ENCODE data around the gene SYTL5. TPM values are rescaled to one million over a fixed set of nuclear protein-coding genes. Genes with fewer than 3 reads are reported as not detected.
A peak's percentile ranks its signal among the peaks of the same experiment; 100 is the strongest.
"Not testable (repeated sequence)": the region's sequence is repeated elsewhere in the genome, so short reads cannot be mapped to it uniquely, and the experiment has no call there.

SYTL5 gene
- not detected for total RNA-seq

DNA sequence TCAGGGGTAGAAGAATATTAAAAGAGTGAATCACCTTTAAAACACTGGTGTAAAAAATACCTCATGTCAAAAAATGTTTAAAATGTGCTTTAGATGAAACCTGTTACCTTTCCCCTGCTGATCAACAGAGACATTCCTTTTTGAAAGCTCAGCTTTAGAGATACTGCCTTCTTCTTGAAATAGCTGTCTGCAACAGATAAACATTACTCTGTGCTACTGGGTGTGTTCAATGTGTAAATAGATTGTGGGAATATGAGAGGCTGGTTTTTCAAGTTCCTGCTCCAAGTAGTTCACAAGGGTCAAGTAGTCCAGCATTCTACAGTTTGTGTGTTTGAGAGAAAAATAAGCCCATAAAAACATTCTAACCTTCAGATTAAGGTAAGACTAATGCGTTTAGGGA is at the start of gene SYTL5:
TSS of gene SYTL5 (plus strand) at position 263 of the 400 bp plus-strand sequence. CDS start 27,337 bp downstream, outside the sequence.
- H3K27ac Mint-ChIP-seq = no peak within 1 kb of the TSS
- DNase-seq (ENCODE audit: low spot score in 2 of 2) (no peak), ATAC-seq (no peak)
- H3K9me3 Mint-ChIP-seq = no peaks in the 10 kb centered on the region
- no peaks in the 10 kb centered on the region for H3K36me3 Mint-ChIP-seq

- H3K27ac Mint-ChIP-seq = no peak overlapping the region
Observed at GRCh38 chrX:37958525-37959211, 47.7 kb upstream of the SYTL5 start.

DNA sequence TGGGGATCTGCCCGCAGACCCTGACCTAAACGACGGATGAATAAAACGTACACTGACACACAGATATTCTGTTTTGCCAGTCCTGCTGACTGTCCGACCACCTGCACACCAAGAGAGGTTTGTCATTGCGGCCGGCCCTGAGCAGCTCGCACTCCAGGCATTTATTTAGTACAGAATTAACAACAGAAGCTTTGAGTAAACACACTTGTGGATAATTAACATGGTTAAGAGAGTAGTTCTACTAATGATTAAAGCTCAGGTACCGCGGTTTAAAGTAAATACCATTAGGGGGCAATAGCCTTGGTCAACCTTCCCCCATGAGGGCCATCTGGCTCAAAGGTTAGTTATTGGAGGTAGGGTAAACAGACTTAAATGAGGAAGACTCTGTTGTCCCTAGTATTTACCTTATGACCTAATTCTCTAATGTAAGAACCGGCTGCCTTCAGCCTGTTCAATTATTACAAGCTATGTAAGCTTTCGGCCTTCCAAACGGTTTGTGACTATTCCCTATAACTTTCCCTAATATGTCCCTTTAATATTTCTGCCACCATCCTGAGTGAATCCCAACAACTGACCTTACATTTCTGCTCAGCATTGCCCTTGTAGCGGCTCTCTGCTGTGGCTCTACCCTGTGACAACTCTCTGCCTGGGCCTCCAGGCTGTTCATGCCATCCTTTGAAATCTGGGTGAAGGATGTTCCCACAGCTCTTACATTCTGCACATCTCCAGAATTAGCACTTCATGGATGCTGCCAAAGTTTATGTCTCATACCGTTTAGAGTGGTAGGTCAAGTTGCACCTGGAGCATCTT is 46.9 kb upstream of the SYTL5 start:
- no peak for ATAC-seq
- no peak overlapping the region for H3K27ac Mint-ChIP-seq

More at GRCh38 chrX:37958525-37959211, 47.7 kb upstream of the SYTL5 start:
- DNase-seq (ENCODE audit: low spot score in 2 of 2) (no peak), ATAC-seq (no peak)
- no peaks in the 10 kb centered on the region for H3K36me3 Mint-ChIP-seq
- H3K9me3 Mint-ChIP-seq = no peaks in the 10 kb centered on the region

DNA sequence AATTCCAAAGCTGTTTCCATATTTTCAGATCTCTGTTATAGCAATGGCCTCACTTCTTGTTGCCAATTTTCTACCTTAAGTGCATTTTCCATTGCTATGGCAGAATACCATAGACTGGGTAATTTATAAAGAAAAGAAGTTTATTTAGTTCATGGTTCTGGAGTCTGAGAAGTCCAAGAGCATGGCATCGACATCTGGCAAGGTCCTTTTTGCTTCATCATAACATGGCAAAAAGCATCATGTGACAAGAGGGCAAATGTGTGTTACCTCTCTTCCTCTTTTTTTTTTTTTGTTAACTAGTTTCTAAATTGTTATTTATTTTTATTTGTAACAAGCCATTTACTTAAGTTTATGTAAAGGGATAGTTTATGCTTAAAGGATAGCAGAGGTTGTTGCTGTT is 45.2 kb upstream of the SYTL5 start:
- Mint-ChIP-seq H3K27ac (no peak overlapping the region), H3K9me3 (no peaks in the 10 kb centered on the region), H3K36me3 (no peaks in the 10 kb centered on the region)
- ATAC-seq = no peak
- no peak for DNase-seq (ENCODE audit: low spot score in 2 of 2)

More for the DNA sequence above, 46.9 kb upstream of the SYTL5 start:
- Mint-ChIP-seq H3K9me3 (no peaks in the 10 kb centered on the region), H3K36me3 (no peaks in the 10 kb centered on the region)
- no peak for DNase-seq (ENCODE audit: low spot score in 2 of 2)

GRCh38 chrX:37967714-37968113 is 38.6 kb upstream of the SYTL5 start:
- ATAC-seq (no peak), DNase-seq (ENCODE audit: low spot score in 2 of 2) (no peak)
- peaks cover 0 to 5% of the 10 kb centered on the region in 2 donors for H3K9me3 Mint-ChIP-seq
- no peak overlapping the region for H3K27ac Mint-ChIP-seq
- peaks cover 0 to 5% of the 10 kb centered on the region in 2 donors for H3K36me3 Mint-ChIP-seq

DNA sequence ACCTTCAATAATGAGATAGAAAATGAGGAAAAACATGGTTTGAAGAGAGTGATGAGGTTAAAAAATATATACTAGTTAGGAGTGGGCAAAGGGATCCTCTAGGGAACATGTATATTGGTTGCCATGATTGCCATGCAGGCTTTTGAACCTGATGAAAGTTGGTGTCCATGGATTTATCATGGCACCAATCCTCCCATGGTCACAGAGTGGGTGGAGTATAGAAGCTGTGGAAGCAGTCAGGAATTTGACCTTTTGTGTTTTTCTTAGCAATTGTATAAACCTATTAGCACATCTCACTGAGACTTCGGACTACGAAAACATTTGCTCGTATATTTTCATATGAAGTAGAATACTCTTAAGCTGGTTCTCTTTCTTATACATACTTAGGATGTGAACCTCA is 30.9 kb upstream of the SYTL5 start:
- no peaks in the 10 kb centered on the region for H3K9me3 Mint-ChIP-seq
- ATAC-seq (no peak), DNase-seq (ENCODE audit: low spot score in 2 of 2) (no peak)
- H3K36me3 Mint-ChIP-seq = no peaks in the 10 kb centered on the region
- H3K27ac Mint-ChIP-seq = no peak overlapping the region

DNA sequence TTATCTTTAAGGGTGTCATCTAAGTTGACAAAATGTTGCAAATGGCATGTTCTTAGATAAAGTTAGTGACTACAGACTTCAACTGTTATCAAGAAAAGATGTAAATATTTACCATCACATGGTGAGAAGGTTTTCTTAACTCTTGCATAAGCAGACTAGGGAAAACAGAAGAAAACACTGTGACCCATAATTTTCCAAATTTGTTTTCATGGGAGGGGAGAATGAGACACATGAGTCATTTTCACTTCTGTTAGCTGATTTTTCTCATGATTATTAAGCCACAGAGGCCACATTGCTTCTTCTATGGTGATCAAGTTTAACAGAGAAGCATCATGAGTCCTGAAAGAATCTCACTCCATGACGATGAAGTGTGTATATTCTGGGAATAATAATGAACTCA is 30.2 kb upstream of the SYTL5 start:
- DNase-seq (ENCODE audit: low spot score in 2 of 2) = no peak
- Mint-ChIP-seq H3K27ac (no peak overlapping the region), H3K9me3 (no peaks in the 10 kb centered on the region), H3K36me3 (no peaks in the 10 kb centered on the region)
- ATAC-seq = no peak

DNA sequence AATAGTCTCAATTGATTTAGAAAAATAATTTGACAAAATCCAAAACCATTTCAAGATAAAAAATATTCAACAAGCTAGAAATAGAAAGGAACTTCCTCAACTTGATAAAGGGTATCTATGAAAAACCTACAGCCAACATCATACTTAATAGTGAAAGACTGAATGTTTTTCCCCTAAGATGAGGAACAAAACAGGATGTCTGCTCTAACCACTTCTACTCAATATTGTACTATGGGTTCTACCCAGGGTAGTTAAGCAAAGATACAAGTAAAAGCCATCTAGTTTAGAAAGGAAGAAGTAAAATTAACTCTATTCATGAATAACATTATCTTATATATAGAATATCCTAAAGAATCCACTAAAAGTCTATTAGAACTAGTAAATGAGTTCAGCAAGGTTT is 21.5 kb upstream of the SYTL5 start:
- DNase-seq (ENCODE audit: low spot score in 2 of 2) (no peak), ATAC-seq (peak in 1 of 2 donors; percentile 75)
- Mint-ChIP-seq H3K27ac (no peak overlapping the region), H3K36me3 (no peaks in the 10 kb centered on the region), H3K9me3 (no peaks in the 10 kb centered on the region)

DNA sequence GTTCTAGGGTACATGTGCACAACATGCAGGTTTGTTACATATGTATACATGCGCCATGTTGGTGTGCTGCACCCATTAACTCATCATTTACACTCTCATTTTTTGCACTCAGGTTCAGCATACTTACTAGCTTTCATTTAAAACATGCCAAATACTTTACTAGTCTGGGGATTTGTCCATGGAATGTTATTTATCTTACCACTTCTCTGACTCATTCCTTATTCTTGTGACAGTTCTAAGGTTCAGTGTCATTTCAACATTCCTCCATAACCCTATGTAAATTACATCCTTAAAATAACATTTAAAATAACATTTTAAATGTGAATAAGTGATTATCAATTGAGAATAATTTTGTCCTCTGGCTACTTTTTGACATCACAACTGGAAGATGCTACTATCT is 19.5 kb upstream of the SYTL5 start:
- H3K9me3 Mint-ChIP-seq = no peaks in the 10 kb centered on the region

GRCh38 chrX:37989304-37989703 is 17.0 kb upstream of the SYTL5 start:
- DNase-seq (ENCODE audit: low spot score in 2 of 2) (no peak), ATAC-seq (no peak)
- Mint-ChIP-seq H3K9me3 (no peaks in the 10 kb centered on the region), H3K27ac (no peak overlapping the region), H3K36me3 (no peaks in the 10 kb centered on the region)

More for the DNA sequence above, 19.5 kb upstream of the SYTL5 start:
- Mint-ChIP-seq H3K36me3 (no peaks in the 10 kb centered on the region), H3K27ac (no peak overlapping the region)
- no peak for DNase-seq (ENCODE audit: low spot score in 2 of 2)
- ATAC-seq = no peak

GRCh38 chrX:37991303-37991702 is 15.1 kb upstream of the SYTL5 start:
- not testable (repeated sequence) for ATAC-seq; DNase-seq (ENCODE audit: low spot score in 2 of 2); H3K36me3 Mint-ChIP-seq; H3K9me3 Mint-ChIP-seq; H3K27ac Mint-ChIP-seq

DNA sequence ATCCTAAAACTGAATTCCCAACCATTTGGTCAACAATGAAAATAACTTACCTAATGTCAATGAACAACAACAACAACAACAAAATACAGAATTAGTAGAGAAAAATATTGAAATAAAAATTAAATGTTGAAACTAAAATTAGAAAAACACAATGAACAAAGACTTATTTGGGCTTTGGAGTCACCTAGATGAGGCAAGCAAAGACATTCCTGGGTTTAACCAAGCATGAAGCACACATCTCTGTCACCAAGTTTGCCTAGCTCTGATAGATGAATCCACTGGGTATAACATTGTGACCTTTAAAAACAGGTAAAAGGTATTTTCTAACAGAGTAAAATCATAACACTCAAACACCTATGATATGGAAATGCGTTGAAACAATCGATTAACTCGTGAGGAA is 13.2 kb upstream of the SYTL5 start:
- DNase-seq (ENCODE audit: low spot score in 2 of 2) = no peak
- ATAC-seq = no peak
- H3K27ac Mint-ChIP-seq = no peak overlapping the region
- no peaks in the 10 kb centered on the region for H3K36me3 Mint-ChIP-seq
- H3K9me3 Mint-ChIP-seq = no peaks in the 10 kb centered on the region

GRCh38 chrX:37993837-37994619 is 12.3 kb upstream of the SYTL5 start:
- Mint-ChIP-seq H3K36me3 (no peaks in the 10 kb centered on the region), H3K9me3 (no peaks in the 10 kb centered on the region), H3K27ac (no peak overlapping the region)
- ATAC-seq (peak in 1 of 2 donors; percentile 26), DNase-seq (ENCODE audit: low spot score in 2 of 2) (no peak)

- H3K9me3 Mint-ChIP-seq = no peaks in the 10 kb centered on the region
- ATAC-seq (no peak), DNase-seq (ENCODE audit: low spot score in 2 of 2) (no peak)
- H3K36me3 Mint-ChIP-seq = no peaks in the 10 kb centered on the region
- no peak overlapping the region for H3K27ac Mint-ChIP-seq
Observed at GRCh38 chrX:37995428-37995827, 10.9 kb upstream of the SYTL5 start.

DNA sequence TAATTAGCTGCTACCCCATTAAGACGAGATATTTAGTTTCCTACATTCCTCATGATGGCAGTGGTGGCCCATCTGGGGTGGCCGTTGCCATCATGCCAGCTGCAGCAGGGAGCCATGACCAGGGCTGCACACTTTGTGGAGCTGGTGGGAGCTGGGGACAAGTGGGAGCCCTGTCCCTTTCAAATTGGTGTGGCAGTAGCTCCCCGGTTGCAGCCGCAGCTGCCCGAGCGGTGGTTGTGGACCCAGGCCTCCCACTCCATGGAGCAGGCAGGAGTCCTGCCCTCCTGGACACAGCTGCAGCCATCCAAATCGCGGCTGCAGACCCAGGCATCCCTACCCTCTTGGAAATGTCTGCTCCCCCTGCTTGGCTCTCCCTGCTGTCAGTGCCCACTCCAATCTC is 9.3 kb upstream of the SYTL5 start:
- no peaks in the 10 kb centered on the region for H3K36me3 Mint-ChIP-seq
- no peak for ATAC-seq
- no peak for DNase-seq (ENCODE audit: low spot score in 2 of 2)
- H3K27ac Mint-ChIP-seq = no peak overlapping the region
- no peaks in the 10 kb centered on the region for H3K9me3 Mint-ChIP-seq

- ATAC-seq = no peak
- Mint-ChIP-seq H3K27ac (peak overlapping the region in 1 of 2 donors; percentile 28), H3K36me3 (no peaks in the 10 kb centered on the region)
Observed at GRCh38 chrX:37998586-37999262, 7.6 kb upstream of the SYTL5 start.

DNA sequence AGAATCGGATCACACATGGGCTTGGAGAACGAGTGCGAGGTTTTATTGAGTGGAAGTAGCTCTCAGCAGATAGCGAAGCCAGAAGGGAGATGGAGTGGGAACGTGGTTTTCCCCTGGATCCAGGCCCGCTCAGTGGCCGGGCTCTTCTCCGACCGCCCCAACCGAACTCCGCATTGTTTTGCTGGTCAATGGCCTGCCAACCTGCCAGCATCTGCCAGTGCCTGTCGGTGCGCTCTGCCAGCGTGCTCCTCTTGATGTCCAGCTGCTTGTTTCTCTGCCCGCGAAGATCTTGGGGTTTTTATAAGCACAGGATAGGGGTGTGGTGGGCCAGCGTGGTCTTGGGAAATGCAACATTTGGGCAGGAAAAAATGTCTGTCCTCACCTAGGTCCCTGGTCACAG is 5.6 kb upstream of the SYTL5 start:
- Mint-ChIP-seq H3K27ac (no peak overlapping the region), H3K36me3 (no peaks in the 10 kb centered on the region), H3K9me3 (no peaks in the 10 kb centered on the region)
- DNase-seq (ENCODE audit: low spot score in 2 of 2) (no peak), ATAC-seq (no peak)

More at GRCh38 chrX:37998586-37999262, 7.6 kb upstream of the SYTL5 start:
- no peak for DNase-seq (ENCODE audit: low spot score in 2 of 2)
- H3K9me3 Mint-ChIP-seq = no peaks in the 10 kb centered on the region
